BJ (cell line): ENCODE results near the gene UBE2D1. TPM values are rescaled to one million over a fixed set of nuclear protein-coding genes. Genes with fewer than 3 reads are reported as not detected.

Source experiments
- CTCF ChIA-PET: fragments of 350-600 bp; formaldehyde crosslinking; extraction: SDS; loops from one replicate; lab custom pipeline; 2021; ENCODE audit warnings: antibody characterized with exemption, inconsistent platforms; lab: Yijun Ruan, JAX
- POLR2A ChIA-PET: fragments of 300-600 bp; sonication (Branson Sonifier 250); formaldehyde crosslinking; extraction: SDS; loops from one replicate; lab custom pipeline; 2021; ENCODE audit warnings: antibody characterized with exemption; lab: Charles Lee
- DNase-seq: peaks from one replicate; pipeline ENCODE4 v3.0.0-alpha.2; 2011; ENCODE audit warnings: low read depth
- H3K27me3 ChIP-seq: 2 replicates; pipeline ENCODE4 v1.6.0; 2011; ENCODE audit warnings: low read length; ENCODE audit not compliant: control insufficient read depth, insufficient read depth
- H3K36me3 ChIP-seq: 2 replicates; pipeline ENCODE4 v1.5.1; 2011; ENCODE audit warnings: low read length; ENCODE audit not compliant: control insufficient read depth, insufficient read depth
- H3K4me3 ChIP-seq: 2 replicates; pipeline ENCODE4 v1.5.1; 2011; ENCODE audit warnings: low read depth, mild to moderate bottlenecking, control low read depth, low read length
- polyA plus RNA-seq: library from polyadenylated mRNA; depleted of rRNA; stranded (reverse); fragments of >200 nt; gene quantifications from 2 replicates; pipeline ENCODE4 v1.2.3, GENCODE V29; 2011
- TF ChIP-seq, protein P1 (sequence below): IDR thresholded peaks from 2 replicates; pipeline ENCODE4 v1.5.1; 2011; ENCODE audit warnings: low read depth, mild to moderate bottlenecking, control low read depth, inconsistent platforms, low read length, moderate library complexity; ENCODE audit not compliant: insufficient read depth

UBE2D1 gene
- polyA plus RNA-seq, 1 experiment = 7.7 TPM

DNA sequence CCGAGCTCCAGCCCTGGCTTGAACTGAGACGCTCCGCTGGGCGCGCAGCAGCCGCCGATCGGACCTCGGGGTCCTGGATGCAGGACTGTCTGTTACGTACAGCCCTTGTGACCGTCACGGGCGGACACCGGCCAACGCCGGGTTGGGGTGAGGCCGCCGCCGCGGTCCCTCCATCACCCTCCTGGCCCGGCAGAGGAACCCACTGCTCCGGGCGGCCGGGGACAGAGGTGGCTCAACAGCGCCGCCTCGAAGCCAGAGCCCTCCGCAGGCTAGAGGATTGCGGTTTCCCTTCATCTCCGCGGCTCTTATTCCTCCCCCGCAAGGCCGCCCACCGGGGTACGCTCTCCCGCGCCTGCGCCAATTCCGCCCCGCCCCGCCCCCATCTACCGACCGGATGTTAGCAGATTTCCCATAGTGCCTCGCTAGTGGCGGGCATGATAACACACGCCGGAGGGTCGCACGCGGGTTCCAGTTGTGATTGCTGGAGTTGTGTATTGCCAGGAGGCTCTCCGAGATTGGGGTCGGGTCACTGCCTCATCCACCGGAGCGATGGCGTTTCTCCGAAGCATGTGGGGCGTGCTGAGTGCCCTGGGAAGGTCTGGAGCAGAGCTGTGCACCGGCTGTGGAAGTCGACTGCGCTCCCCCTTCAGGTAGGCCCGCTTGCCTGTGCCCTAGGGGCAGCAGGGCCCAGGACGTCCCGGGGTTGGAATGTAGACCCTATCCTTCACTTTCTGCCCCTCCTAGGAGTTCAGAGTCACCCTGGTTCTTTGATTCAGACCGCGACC is 50.4 kb downstream of the UBE2D1 start, which contains the start of gene TFAM:
TFAM (plus strand) TSS at position 412 of the 785 bp plus-strand sequence; CDS start at position 550, 138 bp downstream.
- POLR2A ChIA-PET = interaction anchor here (0.6 kb wide), 2 partner anchors 15 to 411 kb away, joined by 3 to 17 read pairs; no protein-coding TSS in a partner anchor
- peak; percentile 52 for DNase-seq
- Histone ChIP-seq H3K27me3 (no peaks in the 10 kb centered on the region), H3K4me3 (peak within 1 kb of the TSS; percentile 71), H3K36me3 (peaks cover 2% of the 10 kb centered on the region; the same call in 1 of the 2 replicates)
- CTCF ChIA-PET = interaction anchor here (0.8 to 2.5 kb wide), 10 partner anchors 10 to 85 kb away, joined by 3 to 14 read pairs (median 5); partner anchors contain the start of gene UBE2D1
- TF ChIP-seq, protein P1, sequence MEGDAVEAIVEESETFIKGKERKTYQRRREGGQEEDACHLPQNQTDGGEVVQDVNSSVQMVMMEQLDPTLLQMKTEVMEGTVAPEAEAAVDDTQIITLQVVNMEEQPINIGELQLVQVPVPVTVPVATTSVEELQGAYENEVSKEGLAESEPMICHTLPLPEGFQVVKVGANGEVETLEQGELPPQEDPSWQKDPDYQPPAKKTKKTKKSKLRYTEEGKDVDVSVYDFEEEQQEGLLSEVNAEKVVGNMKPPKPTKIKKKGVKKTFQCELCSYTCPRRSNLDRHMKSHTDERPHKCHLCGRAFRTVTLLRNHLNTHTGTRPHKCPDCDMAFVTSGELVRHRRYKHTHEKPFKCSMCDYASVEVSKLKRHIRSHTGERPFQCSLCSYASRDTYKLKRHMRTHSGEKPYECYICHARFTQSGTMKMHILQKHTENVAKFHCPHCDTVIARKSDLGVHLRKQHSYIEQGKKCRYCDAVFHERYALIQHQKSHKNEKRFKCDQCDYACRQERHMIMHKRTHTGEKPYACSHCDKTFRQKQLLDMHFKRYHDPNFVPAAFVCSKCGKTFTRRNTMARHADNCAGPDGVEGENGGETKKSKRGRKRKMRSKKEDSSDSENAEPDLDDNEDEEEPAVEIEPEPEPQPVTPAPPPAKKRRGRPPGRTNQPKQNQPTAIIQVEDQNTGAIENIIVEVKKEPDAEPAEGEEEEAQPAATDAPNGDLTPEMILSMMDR = peak; percentile 59

DNA sequence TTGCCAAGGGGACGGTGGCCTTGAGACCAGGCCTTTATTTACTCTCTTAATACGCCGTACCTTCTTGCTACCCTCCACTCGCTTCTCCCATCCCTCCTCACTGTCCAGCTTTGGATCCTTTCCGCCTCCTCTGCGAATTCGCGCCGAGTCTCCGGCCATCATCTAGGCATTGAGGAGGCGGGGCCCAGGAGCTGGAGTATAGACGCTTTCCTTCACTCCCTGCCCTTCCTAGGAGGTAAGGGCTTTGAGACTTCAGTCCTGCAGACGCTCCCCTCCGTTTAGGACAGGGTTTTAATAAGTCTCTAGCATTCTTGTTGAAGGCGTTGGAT is 50.9 kb downstream of the UBE2D1 start:
- TF ChIP-seq, protein P1 = no peak
- CTCF ChIA-PET = interaction anchor here (0.9 to 2.5 kb wide), 5 partner anchors 12 to 86 kb away, joined by 3 to 7 read pairs (median 5); no protein-coding TSS in a partner anchor
- H3K4me3 ChIP-seq = peak overlapping the region; percentile 71
- DNase-seq = no peak
- H3K27me3 ChIP-seq = no peaks in the 10 kb centered on the region
- H3K36me3 ChIP-seq = peaks cover 2% of the 10 kb centered on the region; the same call in 1 of the 2 replicates
- POLR2A ChIA-PET = no interaction called here

GRCh38 chr10:58389024-58389423 is 54.2 kb downstream of the UBE2D1 start:
- TF ChIP-seq, protein P1 = no peak
- POLR2A ChIA-PET = no interaction called here
- Histone ChIP-seq H3K27me3 (no peaks in the 10 kb centered on the region), H3K4me3 (no peak overlapping the region), H3K36me3 (peaks cover 4% of the 10 kb centered on the region)
- CTCF ChIA-PET = no interaction called here
- no peak for DNase-seq

DNA sequence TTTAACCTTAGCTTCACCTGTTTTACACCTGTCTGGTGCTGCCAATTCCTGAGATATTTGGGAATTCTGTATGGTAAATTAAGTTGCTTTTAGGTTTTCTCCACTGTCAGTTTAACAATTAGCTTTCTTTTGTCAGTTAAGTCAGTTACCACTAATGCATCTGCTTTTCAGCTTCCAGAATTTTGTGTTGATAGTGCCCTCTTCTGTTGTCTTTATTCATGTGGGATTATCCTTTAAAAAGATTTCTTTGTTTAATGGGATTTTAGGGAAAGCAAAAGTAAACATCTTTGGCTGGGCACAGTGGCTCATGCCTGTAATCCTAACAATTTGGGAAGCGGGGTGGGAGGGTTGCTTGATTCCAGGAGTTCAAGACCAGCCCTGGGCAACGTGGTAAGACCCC is 58.5 kb downstream of the UBE2D1 start:
- Histone ChIP-seq H3K27me3 (no peaks in the 10 kb centered on the region), H3K4me3 (no peak overlapping the region), H3K36me3 (peaks cover 4% of the 10 kb centered on the region)
- POLR2A ChIA-PET = no interaction called here
- CTCF ChIA-PET = interaction anchor here (0.6 to 3.8 kb wide), 4 partner anchors 13 to 141 kb away, joined by 3 to 21 read pairs (median 4); no protein-coding TSS in a partner anchor
- TF ChIP-seq, protein P1 = 0 out of 2 replicates have a peak, but pooled peaks have one; percentile 11
- DNase-seq = no peak

- CTCF ChIA-PET = interaction anchor here (1.2 to 3.8 kb wide), 2 partner anchors 14 to 94 kb away, joined by 5 to 21 read pairs; no protein-coding TSS in a partner anchor
- Histone ChIP-seq H3K4me3 (no peak overlapping the region), H3K36me3 (peaks cover 4% of the 10 kb centered on the region)
These were observed 59.7 kb downstream of the UBE2D1 start for GRCh38 chr10:58394471-58394870.

More at GRCh38 chr10:58394471-58394870, 59.7 kb downstream of the UBE2D1 start:
- no peak for DNase-seq
- TF ChIP-seq, protein P1 = no peak
- POLR2A ChIA-PET = no interaction called here
- H3K27me3 ChIP-seq = no peaks in the 10 kb centered on the region
